ENCODE measurements around the gene TNIP1.

TNIP1 gene

DNA sequence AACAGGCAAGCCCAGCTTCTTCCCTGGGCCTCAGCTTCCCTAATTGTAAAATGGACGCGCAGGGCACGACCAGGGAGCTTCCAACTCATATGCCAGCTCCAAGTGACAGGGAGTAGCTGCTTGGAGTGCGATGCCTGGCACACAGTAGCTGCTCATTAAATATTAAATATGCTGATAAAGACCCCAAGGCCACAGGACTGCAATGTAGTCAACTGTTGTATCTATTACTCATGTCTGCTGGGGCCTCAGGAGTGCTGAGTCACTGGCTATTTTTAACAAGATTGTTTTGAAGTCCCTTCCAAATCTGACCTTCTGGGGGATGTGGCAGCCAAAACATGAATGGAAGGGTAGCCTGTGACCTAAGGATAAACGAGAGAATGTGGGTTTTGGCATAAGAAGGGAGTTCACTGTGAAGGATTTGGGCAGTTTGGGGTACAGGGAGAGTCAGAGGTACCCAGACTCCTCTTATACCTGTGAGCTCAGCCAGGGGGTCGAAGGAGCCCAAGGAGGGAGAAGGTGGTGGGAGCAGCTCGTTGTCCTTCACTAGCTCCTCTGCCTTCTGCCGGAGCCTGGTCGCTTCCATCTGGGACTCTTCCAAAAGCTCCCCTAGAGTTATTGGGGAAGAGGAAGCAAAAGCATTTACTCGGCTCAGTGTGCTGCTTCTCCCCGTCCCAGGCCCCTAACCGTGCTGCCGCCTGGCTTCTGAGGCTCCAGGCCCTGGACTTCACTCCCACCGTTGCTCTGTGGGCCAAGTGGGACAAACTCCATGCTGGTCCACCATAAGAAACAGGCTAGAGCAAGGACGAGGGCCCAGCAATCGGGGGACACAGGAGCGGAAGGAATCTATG is 17.5 kb downstream of the TNIP1 start:
- DNase-seq: no peak

DNA sequence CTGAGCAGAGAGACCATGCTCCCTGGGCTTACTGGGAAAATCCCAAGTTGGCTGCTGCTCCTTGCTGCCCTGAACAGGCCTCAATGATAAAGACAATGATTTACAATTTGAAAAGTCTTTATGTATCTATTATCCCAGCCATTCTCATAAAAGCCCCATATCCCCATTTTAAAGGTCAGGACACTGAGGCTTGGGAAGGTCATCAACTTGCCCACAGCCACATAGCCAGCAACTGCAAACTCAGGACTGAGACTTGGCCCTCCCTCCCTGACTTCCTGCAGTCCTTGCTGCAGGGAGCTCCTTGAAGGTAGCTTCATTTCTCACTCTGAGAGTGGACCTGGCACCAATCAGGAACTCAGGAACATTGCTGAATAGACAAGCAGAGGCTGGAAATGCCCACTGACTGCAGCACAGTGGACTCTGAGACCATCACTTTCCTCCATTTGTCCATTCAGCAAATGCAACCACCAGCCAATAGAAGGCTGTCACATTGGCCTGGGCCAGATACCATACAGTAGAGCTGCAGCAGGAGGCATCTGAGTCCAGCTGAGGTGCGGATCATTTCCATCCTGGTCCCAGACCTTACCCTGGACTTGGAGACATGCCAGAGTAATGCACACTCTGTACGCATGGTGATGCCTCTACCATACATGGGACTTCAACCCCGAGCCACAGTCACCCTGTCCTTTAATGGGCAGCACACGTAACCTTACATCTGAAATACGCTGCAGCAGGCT is 18.3 kb downstream of the TNIP1 start:
- no peak for DNase-seq

- no peak for DNase-seq
These were observed 20.1 kb downstream of the TNIP1 start for GRCh38 chr5:151060742-151061141.

- no peak for DNase-seq
These were observed 21.8 kb downstream of the TNIP1 start for GRCh38 chr5:151058891-151059489.

DNA sequence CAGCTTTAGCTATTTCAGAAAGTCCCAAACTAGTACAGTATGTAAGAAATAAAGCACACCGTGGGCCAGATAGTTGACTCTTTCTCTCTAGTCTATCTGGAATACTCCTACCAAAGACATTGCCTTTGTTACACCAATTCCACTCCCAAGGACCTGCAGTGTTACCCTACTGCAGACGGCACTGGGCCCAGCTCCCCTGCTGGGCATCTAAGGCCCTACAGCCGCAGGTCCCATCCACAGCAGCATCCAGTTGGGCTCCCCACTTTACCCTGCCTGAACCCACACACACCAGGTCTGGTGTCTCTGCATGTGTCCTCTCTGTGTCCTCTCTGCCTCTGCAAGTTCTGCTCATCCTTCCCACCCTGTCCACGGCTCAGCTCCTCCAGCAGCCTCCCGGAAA is 22.5 kb downstream of the TNIP1 start:
- no peak for DNase-seq

- no peak for DNase-seq
These were observed 24.2 kb downstream of the TNIP1 start for GRCh38 chr5:151056379-151057325.

GRCh38 chr5:151055336-151055735 is 25.5 kb downstream of the TNIP1 start:
- no peak for DNase-seq

DNA sequence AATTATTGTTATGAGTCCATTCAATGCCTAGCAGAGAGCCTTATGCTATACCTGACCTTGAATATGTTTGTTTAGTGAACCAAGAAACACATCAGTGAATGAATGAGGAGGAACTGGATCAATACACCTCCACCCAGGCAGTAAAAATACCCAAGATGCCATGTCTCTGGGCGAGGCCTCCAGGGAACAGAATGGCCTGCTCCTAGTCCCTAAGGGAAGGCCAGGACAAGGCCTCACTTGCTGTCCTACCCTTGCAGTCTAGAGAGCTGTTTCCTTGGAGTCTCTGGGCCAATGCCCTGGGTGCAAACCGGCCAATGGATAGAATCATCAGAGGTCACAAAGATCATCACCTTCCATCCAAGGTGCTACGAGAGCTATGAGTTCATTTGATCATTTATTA is 26.1 kb downstream of the TNIP1 start:
- DNase-seq: no peak

GRCh38 chr5:151053796-151054462 is 26.9 kb downstream of the TNIP1 start:
- DNase-seq: no peak

DNA sequence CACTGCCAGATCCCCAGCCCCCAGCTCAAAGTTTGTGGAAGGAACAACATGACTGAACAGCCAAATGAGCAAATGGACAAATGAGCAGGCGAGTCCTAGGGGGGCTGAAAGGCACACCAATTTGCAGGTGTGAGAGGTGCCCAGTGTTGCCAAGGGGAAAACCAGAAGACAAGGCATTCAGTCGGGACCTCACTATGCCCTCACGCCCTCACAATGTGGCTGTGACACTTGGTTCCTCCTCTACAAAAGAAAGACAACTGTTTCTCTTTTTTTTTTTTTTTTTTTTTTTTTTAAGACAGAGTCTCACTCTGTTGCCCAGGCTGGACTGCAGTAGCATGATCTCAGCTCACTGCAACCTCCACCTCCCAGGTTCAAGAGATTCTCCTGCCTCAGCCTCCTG is 28.0 kb downstream of the TNIP1 start:
- no peak for DNase-seq

- DNase-seq: no peak
These were observed 28.8 kb downstream of the TNIP1 start for GRCh38 chr5:151051931-151052608.

- DNase-seq: no peak
These were observed 29.5 kb downstream of the TNIP1 start for GRCh38 chr5:151051066-151051930.

DNA sequence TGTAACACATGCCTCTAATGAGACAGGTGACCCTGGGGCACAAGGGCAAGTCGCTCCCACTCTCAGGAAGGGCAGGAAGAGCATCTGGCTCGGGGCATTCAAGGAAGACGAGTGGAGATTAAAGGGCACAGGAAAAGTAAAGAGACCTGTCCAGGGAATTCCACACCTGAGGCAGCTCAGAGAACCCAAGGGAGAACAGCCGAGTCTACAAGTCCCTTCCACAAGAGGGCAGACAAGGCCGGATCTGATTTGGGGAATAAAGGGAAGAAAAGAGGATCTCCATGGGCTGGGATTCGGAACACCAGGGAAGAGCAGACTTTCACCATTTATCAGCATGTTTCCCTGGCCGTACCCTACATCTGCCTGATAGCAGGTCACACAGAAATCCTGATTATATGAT is 32.3 kb downstream of the TNIP1 start:
- DNase-seq: no peak

DNA sequence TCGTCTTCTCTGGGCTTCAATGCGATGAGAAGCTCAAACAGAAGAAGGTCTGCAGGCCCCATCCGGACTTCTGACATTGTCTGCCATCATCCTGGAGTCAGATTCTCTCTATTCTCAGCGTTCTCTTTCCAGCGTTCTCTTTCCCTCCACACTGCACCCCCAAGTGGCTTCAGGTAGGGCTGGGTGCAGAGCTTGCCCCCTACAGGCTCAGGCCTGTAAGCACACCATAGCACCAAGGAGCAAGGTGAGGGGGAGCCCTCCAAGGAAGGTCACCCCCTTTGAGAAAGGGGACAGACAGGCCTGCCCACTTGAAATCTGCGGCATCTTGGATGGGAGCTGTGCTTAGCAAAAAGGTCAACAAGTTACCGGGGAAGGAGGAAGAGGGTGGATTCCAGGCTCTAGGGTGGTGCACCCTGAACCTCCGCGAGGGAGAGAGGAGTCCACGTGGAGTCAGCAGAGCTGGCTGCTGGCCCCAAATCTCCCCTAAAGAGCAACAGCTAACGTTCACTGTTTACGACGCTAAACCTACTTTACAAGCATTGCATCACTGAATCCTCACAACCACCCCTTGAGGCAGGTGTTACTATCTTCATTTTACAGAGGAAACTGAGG is 32.9 kb downstream of the TNIP1 start:
- no peak for DNase-seq

DNA sequence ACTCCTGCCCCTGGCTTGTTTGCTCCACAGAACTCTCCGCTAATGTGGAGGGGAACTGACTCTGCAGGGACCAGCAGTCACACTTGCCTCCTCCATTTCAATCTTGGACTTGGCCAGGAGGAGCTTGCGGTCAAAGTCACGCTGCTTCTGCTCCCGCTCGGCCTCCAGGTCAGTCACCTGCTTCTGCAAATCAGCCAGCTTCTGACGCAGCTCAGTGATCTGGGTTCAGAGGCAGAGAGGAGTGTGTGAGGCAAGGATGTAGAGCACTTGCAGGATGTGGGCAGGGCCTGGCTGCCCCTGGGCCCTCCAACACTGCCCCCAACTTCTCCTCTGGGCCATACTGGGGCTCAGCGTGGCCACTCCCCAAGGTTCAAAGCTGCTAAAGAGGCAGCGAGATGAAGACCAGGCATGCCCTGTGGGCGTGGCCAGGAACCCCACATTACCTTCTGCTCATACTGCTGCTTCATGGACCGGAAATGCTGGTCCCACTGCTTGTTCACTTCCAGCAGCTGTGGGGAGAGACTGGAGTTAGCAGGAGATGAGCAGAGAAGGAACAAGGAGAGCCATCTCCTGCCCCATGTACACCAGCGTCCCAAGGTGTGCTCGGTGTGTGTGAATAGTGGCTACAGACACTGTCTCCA is 38.3 kb downstream of the TNIP1 start:
- no peak for DNase-seq

- DNase-seq: no peak
These were observed 39.1 kb downstream of the TNIP1 start for GRCh38 chr5:151041577-151042268.

DNA sequence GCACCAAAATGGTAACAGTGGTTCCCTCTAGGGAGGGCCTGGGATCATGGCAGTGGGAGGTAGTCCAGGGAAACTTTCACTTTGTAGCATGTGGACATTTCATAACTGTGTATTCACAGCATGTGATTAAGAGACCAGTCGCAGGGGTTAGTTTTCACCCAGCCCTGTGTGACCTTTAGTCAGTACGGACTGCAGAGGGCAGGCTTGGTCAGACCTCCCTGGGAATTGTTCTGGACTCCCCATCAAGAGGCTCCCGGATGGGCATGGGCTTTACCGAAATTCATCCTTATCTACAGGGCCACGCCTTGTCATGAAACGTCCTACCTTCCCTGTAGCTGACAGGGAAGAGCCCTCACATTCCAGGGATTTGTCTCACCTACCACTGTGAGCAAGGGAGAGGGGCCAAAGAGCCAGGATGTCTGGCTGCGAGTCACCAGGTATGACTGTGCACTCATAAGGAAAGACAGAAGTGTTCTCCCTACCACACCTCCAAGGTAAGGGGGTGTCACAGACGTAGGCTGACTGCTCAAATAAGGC is 40.6 kb downstream of the TNIP1 start:
- no peak for DNase-seq

DNA sequence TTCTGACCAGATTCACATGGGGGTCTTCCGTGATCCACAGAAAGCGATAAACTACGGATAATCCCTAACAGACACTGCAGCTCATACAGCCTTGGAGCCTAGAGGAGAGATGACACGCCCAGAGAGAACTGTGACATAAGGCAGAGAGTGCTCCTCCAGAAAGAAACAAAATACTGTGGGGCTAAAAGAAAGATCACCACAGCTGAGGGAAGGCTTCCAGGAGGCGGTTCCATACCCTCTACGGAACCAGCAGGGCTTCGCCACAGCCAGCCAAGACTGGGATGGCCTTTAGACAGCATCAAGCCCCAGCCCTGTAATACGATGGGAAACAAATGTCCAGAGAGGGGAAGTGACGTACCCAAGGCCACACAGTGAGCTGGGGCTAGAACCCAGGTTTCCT is 41.2 kb downstream of the TNIP1 start:
- no peak for DNase-seq

DNA sequence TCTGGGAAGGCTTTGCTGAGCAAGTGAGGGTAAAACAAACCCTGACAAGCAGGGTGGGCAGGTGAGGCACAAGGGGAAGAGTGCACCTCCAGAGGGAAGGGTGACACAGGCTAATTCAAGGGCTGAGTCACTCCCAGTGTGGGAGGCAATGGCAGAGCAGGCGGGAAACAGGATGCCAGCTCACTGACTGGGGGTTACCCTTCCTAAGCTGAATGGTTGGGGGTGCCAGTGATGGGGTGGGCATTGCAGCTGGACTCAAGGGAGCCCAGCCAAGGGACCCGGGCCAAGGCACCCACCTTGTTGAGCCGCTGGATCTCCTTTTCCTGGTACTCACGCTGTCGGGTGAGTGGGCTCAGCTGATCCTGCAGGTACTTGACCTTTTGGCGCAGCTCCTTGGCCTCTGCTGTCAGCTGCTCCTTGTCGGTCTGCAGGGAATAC is 42.0 kb downstream of the TNIP1 start:
- no peak for DNase-seq

Data from NCI-H1105 treated with DMSO at 0.1 percent for 48 hours (cell line).